BLaER1 (cell line): ENCODE results near the gene FSTL3.
"Not testable (repeated sequence)": the region's sequence is repeated elsewhere in the genome, so short reads cannot be mapped to it uniquely, and the experiment has no call there.

Experiments
- H3K27ac ChIP-seq: shearing (Covaris generic); formaldehyde crosslinking; 2 replicates; pipeline ENCODE4 v1.8.1; 2022
- H3K27me3 ChIP-seq: shearing (Covaris generic); formaldehyde crosslinking; 2 replicates; pipeline ENCODE4 v1.8.1; 2022
- H3K36me3 ChIP-seq: shearing (Covaris generic); formaldehyde crosslinking; 2 replicates; pipeline ENCODE4 v1.8.1; 2022
- H3K4me1 ChIP-seq: shearing (Covaris generic); formaldehyde crosslinking; 2 replicates; pipeline ENCODE4 v1.8.1; 2022
- H3K4me2 ChIP-seq: shearing (Covaris generic); formaldehyde crosslinking; 2 replicates; pipeline ENCODE4 v1.8.1; 2022
- H3K4me3 ChIP-seq: shearing (Covaris generic); formaldehyde crosslinking; 2 replicates; pipeline ENCODE4 v1.8.1; 2022
- H3K9ac ChIP-seq: shearing (Covaris generic); formaldehyde crosslinking; 2 replicates; pipeline ENCODE4 v1.8.1; 2022
- H3K9me3 ChIP-seq: shearing (Covaris generic); formaldehyde crosslinking; 2 replicates; pipeline ENCODE4 v1.8.1; 2022
- H4K20me1 ChIP-seq: shearing (Covaris generic); formaldehyde crosslinking; 2 replicates; pipeline ENCODE4 v1.8.1; 2022
- Cebpa-rat ChIP-seq: shearing (Covaris generic); IDR thresholded peaks from 2 replicates; pipeline ENCODE4 v1.8.1; 2022

Gene FSTL3

GRCh38 chr19:660793-661426, 15.3 kb upstream of the FSTL3 start:
- peak overlapping the region; percentile 99 for H3K4me2 ChIP-seq
- peaks cover 71% of the 10 kb centered on the region for H4K20me1 ChIP-seq
- H3K36me3 ChIP-seq, result peaks cover 43% of the 10 kb centered on the region
- no peaks in the 10 kb centered on the region for H3K27me3 ChIP-seq
- peak overlapping the region; percentile 96 for H3K27ac ChIP-seq
- H3K9me3 ChIP-seq, result no peaks in the 10 kb centered on the region
- no peak for TF ChIP-seq Cebpa-rat
- peak overlapping the region; percentile 100 for H3K9ac ChIP-seq
- peak overlapping the region; percentile 100 for H3K4me3 ChIP-seq
- peaks cover 83% of the 10 kb centered on the region for H3K4me1 ChIP-seq

- peak overlapping the region; percentile 96 for H3K27ac ChIP-seq
- peaks cover 64% of the 10 kb centered on the region for H4K20me1 ChIP-seq
- H3K9me3 ChIP-seq, result peaks cover under 1% of the 10 kb centered on the region; the same call in 1 of the 2 replicates
- peak overlapping the region; percentile 99 for H3K4me2 ChIP-seq
- H3K27me3 ChIP-seq, result no peaks in the 10 kb centered on the region
- peaks cover 80% of the 10 kb centered on the region for H3K4me1 ChIP-seq
- H3K4me3 ChIP-seq, result peak overlapping the region; percentile 100
- no peak for TF ChIP-seq Cebpa-rat
- H3K9ac ChIP-seq, result peak overlapping the region; percentile 100
- H3K36me3 ChIP-seq, result peaks cover 36% of the 10 kb centered on the region
These were observed 14.6 kb upstream of the FSTL3 start for GRCh38 chr19:661427-662196.

GRCh38 chr19:662207-662961, 13.8 kb upstream of the FSTL3 start:
- H3K27ac ChIP-seq, result peak overlapping the region; percentile 96
- no peaks in the 10 kb centered on the region for H3K27me3 ChIP-seq
- peaks cover 56% of the 10 kb centered on the region for H4K20me1 ChIP-seq
- peak overlapping the region; percentile 100 for H3K9ac ChIP-seq
- peaks cover 29% of the 10 kb centered on the region for H3K36me3 ChIP-seq
- peaks cover 8% of the 10 kb centered on the region for H3K9me3 ChIP-seq
- peak overlapping the region; percentile 99 for H3K4me2 ChIP-seq
- peak overlapping the region; percentile 100 for H3K4me3 ChIP-seq
- TF ChIP-seq Cebpa-rat, result no peak
- H3K4me1 ChIP-seq, result peaks cover 72% of the 10 kb centered on the region

- H3K4me1 ChIP-seq, result peaks cover 64% of the 10 kb centered on the region
- peak within 1 kb of the TSS; percentile 96 for H3K27ac ChIP-seq
- TF ChIP-seq Cebpa-rat, result no peak
- H4K20me1 ChIP-seq, result peaks cover 49% of the 10 kb centered on the region
- H3K4me2 ChIP-seq, result peak within 1 kb of the TSS; percentile 99
- H3K36me3 ChIP-seq, result peaks cover 21% of the 10 kb centered on the region
- peaks cover 13% of the 10 kb centered on the region for H3K9me3 ChIP-seq
- H3K27me3 ChIP-seq, result no peaks in the 10 kb centered on the region
- H3K4me3 ChIP-seq, result peak within 1 kb of the TSS; percentile 100
- H3K9ac ChIP-seq, result peak within 1 kb of the TSS; percentile 100
These were observed 13.1 kb upstream of the FSTL3 start, which contains the start of gene RNF126 for GRCh38 chr19:662962-663681. TSS of gene RNF126 (minus strand) at chr19:663214. CDS start at chr19:663121, 93 bp downstream.

GRCh38 chr19:663682-664117, 12.5 kb upstream of the FSTL3 start:
- no peak for TF ChIP-seq Cebpa-rat
- H3K4me1 ChIP-seq, result peaks cover 59% of the 10 kb centered on the region
- no peaks in the 10 kb centered on the region for H3K27me3 ChIP-seq
- H3K4me3 ChIP-seq, result peak overlapping the region; percentile 100
- H3K27ac ChIP-seq, result peak overlapping the region; percentile 85
- peak overlapping the region; percentile 98 for H3K4me2 ChIP-seq
- peaks cover 43% of the 10 kb centered on the region for H4K20me1 ChIP-seq
- peak overlapping the region; percentile 76 for H3K9ac ChIP-seq
- peaks cover 16% of the 10 kb centered on the region for H3K36me3 ChIP-seq
- peaks cover 13% of the 10 kb centered on the region for H3K9me3 ChIP-seq

- H4K20me1 ChIP-seq, result peaks cover 30% of the 10 kb centered on the region
- no peak overlapping the region for H3K9ac ChIP-seq
- TF ChIP-seq Cebpa-rat, result no peak
- no peak overlapping the region for H3K4me3 ChIP-seq
- peaks cover 19% of the 10 kb centered on the region for H3K9me3 ChIP-seq
- H3K4me1 ChIP-seq, result peaks cover 53% of the 10 kb centered on the region
- no peaks in the 10 kb centered on the region for H3K27me3 ChIP-seq
- peak overlapping the region; percentile 98 for H3K4me2 ChIP-seq
- H3K27ac ChIP-seq, result no peak overlapping the region
- peaks cover 3% of the 10 kb centered on the region for H3K36me3 ChIP-seq
These were observed 11.2 kb upstream of the FSTL3 start for GRCh38 chr19:664913-665443.

GRCh38 chr19:666985-667573, 9.1 kb upstream of the FSTL3 start:
- H3K9ac ChIP-seq, H3K27me3 ChIP-seq, H3K4me2 ChIP-seq, H3K4me3 ChIP-seq, H3K36me3 ChIP-seq, H3K27ac ChIP-seq, H4K20me1 ChIP-seq: not testable (repeated sequence)
- H3K9me3 ChIP-seq, result peaks cover 19% of the 10 kb centered on the region
- H3K4me1 ChIP-seq, result peaks cover 42% of the 10 kb centered on the region

- peaks cover 19% of the 10 kb centered on the region for H3K9me3 ChIP-seq
- H4K20me1 ChIP-seq, H3K36me3 ChIP-seq, H3K9ac ChIP-seq, H3K27ac ChIP-seq, H3K4me3 ChIP-seq, H3K27me3 ChIP-seq: not testable (repeated sequence)
- H3K4me1 ChIP-seq, result peaks cover 36% of the 10 kb centered on the region
- peak overlapping the region; percentile 36 for H3K4me2 ChIP-seq
These were observed 7.3 kb upstream of the FSTL3 start for GRCh38 chr19:668675-669434.
